Heart right ventricle (tissue), 16 donors: ENCODE measurements around the gene MYO7B. TPM values are rescaled to one million over a fixed set of nuclear protein-coding genes. Genes with fewer than 3 reads are reported as not detected.

ENCODE experiments used
- ATAC-seq, 8 donors: fragments of 200-7000 bp; cut with Tn5 transposase; one replicate each; pipeline ENCODE4 v1.9.1; 2020; ENCODE audit warnings: mild to moderate bottlenecking in 8 of 8, moderate library complexity in 8 of 8, moderate number of reproducible peaks in 1 of 8
- DNase-seq, 2 donors: peaks; one replicate each; pipeline ENCODE4 v3.0.0-alpha.2; 2020
- H3K27ac ChIP-seq, 10 donors: fragments of 200-600 bp; sonication (generic) in 2 of 10; one replicate each; pipeline versions ENCODE4 v1.5.0 to v1.8.0; 2020 to 2022; ENCODE audit warnings: mild to moderate bottlenecking in 3 of 10
- H3K27me3 ChIP-seq, 7 donors: fragments of 200-600 bp; one replicate each; pipeline ENCODE4 v1.8.0; 2021 to 2022; ENCODE audit warnings: mild to moderate bottlenecking in 2 of 7
- H3K36me3 ChIP-seq, 9 donors: fragments of 200-600 bp; sonication (generic) in 1 of 9; one replicate each; pipeline versions ENCODE4 v1.5.0 to v1.8.0; 2020 to 2022; ENCODE audit warnings: mild to moderate bottlenecking in 2 of 9
- H3K4me1 ChIP-seq, 9 donors: fragments of 200-600 bp; sonication (generic) in 1 of 9; one replicate each; pipeline versions ENCODE4 v1.5.0 to v1.8.0; 2020 to 2022; ENCODE audit warnings: mild to moderate bottlenecking in 4 of 9
- H3K4me3 ChIP-seq, 10 donors: fragments of 200-600 bp; sonication (generic) in 2 of 10; one replicate each; pipeline versions ENCODE4 v1.5.0 to v1.8.0; 2020 to 2022; ENCODE audit warnings: mild to moderate bottlenecking in 7 of 10, moderate library complexity in 2 of 10
- H3K9me3 ChIP-seq, 11 donors: fragments of 200-600 bp in 10 of 11; sonication (generic) in 2 of 11; one replicate each; pipeline versions ENCODE4 v1.5.0 to v1.8.0; 2013 to 2022; ENCODE audit warnings: mild to moderate bottlenecking in 2 of 11, control low read depth in 1 of 11, moderate library complexity in 1 of 11
- CTCF ChIP-seq, 9 donors: fragments of 200-600 bp; sonication (generic) in 2 of 9; IDR thresholded peaks; one replicate each; pipeline versions ENCODE4 v1.5.0 to v1.8.0; 2021 to 2022; ENCODE audit warnings: antibody characterized with exemption in 9 of 9, mild to moderate bottlenecking in 5 of 9, moderate library complexity in 1 of 9
- WGBS, 2 donors: extraction: QIAGEN DNeasy Blood & Tissue Kit; methylation state at CpG; one replicate each; pipeline ENCODE4 v1.1.7; 2013; ENCODE audit warnings: inconsistent platforms in 1 of 2; 5-methylcytosine and 5-hydroxymethylcytosine counted together
- intact Hi-C, 10 donors: fragments of 100-400 bp; cut with DNase I; formaldehyde crosslinking; loops; one replicate each; pipeline versions ENCODE4 v1.11.1 to v1.14.2; 2022
- polyA plus RNA-seq, 2 donors: library from polyadenylated mRNA; stranded (reverse); fragments of 200-250 nt; gene quantifications; one replicate each; pipeline ENCODE4 v1.2.3, GENCODE V29; 2013
- total RNA-seq, 10 donors: library from RNA; stranded (reverse); fragmentation: NEBNext Ultra II Directional in 3 of 10; extraction: Animal tissue kit (Norgen Biotek cat#: 25700) in 3 of 10; gene quantifications; one replicate each; pipeline versions ENCODE4 v1.2.1 to v1.2.4, GENCODE V29; 2021 to 2023
- donor health status: Arrhythmogenic right ventricular cardiomyopathy.
- donor health status: ischemic (EF 13 %, LVEDD 7.1; RV severe dilation, severe dysfunction).
- donor health status: healthy with polysubstance abuse.
- donor health status: DM: no; HTN: yes; CAD: no.
- donor health status: DM: no; HTN: no; CAD: no.
- donor health status: ischemic (EF 25% LVEDD 6.9; RV normal size, moderate dysfunction).
- donor health status: ischemic (EF 25% LVEDD 5.7; RV mildly dilated, moderate dysfunction).
- donor health status: healthy.
- donor health status: DM: yes; HTN: yes; CAD: no.
- donor health status: Ischemic cardiomyopathy.
- donor health status: ischemic (EF 35%, LVEDD 5.7; RV mildly dilated, moderate dysfunction).
- donor health status: nonischemic (EF 11% LVEDD 7.7; RV severe dilation, severe dysfunction).
- donor health status: DM: yes; HTN: yes; CAD: no.
- donor health status: PGD.
- donor health status: ischemic (EF 29% LVEDD 5.4; RV normal size, mild dysfunction).
- donor health status: nonischemic (EF 23%, LVEDD 6.1; RV moderate dilation, normal function).

The MYO7B gene
- total and polyA plus RNA-seq, 12 donors, result 0.42 to 2.3 (median 0.90) TPM

DNA sequence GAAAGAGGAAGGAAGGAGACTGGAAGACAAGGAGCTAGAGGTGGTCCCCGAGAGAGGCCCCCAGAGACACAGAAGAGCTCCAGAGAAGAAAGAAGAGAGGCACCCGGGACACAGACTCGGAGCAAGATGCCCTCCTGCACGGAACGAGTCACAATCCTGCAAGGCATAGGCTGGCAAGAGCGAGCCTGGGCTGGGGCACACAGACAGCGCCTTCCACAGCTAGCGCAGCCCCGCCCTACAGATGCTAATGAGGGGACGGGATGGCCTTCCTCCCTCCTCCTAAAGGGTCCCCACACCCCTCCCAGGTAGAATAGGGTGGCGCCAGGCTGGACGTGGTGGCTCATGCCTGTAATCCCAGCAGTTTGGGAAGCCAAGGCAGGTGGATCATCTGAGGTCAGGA lies 90.7 kb downstream of the MYO7B start:
- no peaks in the 10 kb centered on the region for H3K9me3 ChIP-seq
- no peak for DNase-seq

DNA sequence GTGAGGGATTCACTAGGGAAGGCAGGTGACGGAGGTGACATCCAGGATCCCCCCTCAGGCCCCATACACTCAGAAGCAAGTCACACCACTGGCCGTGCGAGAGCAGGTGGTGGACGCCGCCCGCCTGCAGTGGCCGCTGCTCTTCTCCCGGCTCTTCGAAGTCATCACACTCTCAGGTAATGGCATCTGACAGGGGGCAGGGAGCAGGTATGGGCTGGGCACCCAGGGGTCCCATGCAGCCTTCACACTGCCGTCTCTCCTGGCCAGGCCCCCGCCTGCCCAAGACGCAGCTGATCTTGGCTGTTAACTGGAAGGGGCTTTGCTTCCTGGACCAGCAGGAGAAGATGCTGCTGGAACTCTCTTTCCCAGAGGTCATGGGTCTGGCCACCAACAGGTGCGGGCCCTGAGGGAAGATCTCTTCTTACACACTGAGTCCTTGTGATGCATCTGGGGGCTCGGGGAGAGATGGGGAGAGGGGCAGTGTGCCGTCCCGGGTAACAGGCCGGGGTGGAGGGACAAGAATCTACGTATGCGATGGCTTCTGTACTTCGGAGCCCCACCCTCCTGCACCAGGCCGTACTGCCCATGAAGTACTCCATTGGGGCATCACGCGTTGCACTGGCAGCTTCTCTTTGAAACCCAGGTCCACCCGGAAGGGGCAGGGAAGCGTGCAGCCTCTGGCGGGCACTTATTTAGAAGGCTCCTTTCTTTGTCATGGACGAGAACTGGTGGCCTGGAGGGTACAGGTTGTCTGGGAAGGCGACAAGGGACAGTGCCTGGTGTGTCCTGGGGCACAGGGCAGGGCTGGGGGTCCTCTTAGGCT lies 91.6 kb downstream of the MYO7B start:
- TF ChIP-seq CTCF (IDR thresholded peaks at IDR 0.05), result no peak
- intact Hi-C loops, result no loop called here
- H3K9me3 ChIP-seq, result no peaks in the 10 kb centered on the region
- ATAC-seq (no peak), DNase-seq (no peak)
- H3K36me3 ChIP-seq, result no peaks in the 10 kb centered on the region
- peaks cover 5 to 35% (median 22%) of the 10 kb centered on the region in 9 donors for H3K4me1 ChIP-seq
- WGBS, 2 donors, result 84 to 85% methylated on average over 28 of the region's 28 CpGs
- peaks cover 0 to 21% (median 0%) of the 10 kb centered on the region in 7 donors for H3K27me3 ChIP-seq
- no peak overlapping the region for H3K27ac ChIP-seq
- no peak overlapping the region for H3K4me3 ChIP-seq

More for the DNA sequence above, 90.7 kb downstream of the MYO7B start:
- H3K4me3 ChIP-seq, result no peak overlapping the region
- intact Hi-C loops, result no loop called here
- no peak for ATAC-seq
- H3K27ac ChIP-seq, result no peak overlapping the region
- peaks cover 0 to 21% (median 0%) of the 10 kb centered on the region in 7 donors for H3K27me3 ChIP-seq
- 53 to 63% methylated on average over 12 of the region's 12 CpGs for WGBS, 2 donors
- H3K4me1 ChIP-seq, result peaks cover 0 to 26% (median 12%) of the 10 kb centered on the region in 9 donors
- no peaks in the 10 kb centered on the region for H3K36me3 ChIP-seq
- TF ChIP-seq CTCF (IDR thresholded peaks at IDR 0.05), result no peak

DNA sequence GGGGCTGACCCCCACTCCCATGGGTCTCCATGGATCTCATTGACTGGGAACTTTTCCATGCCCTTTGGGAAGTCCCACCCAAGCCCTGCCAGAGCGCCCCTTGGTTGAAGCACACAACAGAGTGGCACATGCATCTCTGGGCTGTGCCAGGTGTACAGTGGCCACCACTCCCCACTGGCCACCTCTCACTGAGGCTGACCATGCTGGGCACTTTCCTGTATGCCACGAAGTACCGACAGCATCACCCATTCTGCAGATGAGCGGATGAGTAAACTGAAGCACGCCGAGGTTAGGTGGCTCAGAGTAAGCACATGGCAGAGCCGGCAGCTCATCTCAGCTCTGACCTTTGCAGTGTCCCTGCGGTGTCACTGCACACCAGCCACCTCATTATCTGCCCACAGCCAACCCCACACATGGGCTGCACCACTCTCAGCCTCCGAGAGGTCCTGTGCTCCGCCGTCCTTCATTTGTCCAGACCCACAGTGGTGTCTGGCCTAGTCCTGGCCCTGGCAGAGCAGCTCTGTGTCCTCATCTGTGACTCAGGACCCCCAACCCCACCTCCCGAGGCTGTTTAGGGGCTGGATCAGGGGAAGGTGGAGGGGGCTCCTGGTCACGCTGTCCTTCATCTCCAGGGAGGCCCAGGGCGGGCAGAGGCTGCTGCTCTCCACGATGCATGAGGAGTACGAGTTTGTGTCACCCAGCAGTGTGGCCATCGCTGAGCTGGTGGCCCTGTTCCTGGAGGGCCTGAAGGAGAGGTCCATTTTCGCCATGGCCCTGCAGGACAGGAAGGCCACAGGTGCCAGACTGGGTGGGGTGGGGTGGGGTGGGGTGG lies 92.5 kb downstream of the MYO7B start:
- DNase-seq, result no peak
- Histone ChIP-seq H3K27ac (no peak overlapping the region), H3K9me3 (no peaks in the 10 kb centered on the region), H3K4me3 (no peak overlapping the region), H3K36me3 (no peaks in the 10 kb centered on the region), H3K4me1 (peaks cover 5 to 44% (median 30%) of the 10 kb centered on the region in 9 donors), H3K27me3 (peaks cover 0 to 21% (median 0%) of the 10 kb centered on the region in 7 donors)
- TF ChIP-seq CTCF (IDR thresholded peaks at IDR 0.05), result no peak
- intact Hi-C loops, result no loop called here
- no peak for ATAC-seq
- WGBS, 2 donors, result 78 to 83% methylated on average over 18 of the region's 18 CpGs

DNA sequence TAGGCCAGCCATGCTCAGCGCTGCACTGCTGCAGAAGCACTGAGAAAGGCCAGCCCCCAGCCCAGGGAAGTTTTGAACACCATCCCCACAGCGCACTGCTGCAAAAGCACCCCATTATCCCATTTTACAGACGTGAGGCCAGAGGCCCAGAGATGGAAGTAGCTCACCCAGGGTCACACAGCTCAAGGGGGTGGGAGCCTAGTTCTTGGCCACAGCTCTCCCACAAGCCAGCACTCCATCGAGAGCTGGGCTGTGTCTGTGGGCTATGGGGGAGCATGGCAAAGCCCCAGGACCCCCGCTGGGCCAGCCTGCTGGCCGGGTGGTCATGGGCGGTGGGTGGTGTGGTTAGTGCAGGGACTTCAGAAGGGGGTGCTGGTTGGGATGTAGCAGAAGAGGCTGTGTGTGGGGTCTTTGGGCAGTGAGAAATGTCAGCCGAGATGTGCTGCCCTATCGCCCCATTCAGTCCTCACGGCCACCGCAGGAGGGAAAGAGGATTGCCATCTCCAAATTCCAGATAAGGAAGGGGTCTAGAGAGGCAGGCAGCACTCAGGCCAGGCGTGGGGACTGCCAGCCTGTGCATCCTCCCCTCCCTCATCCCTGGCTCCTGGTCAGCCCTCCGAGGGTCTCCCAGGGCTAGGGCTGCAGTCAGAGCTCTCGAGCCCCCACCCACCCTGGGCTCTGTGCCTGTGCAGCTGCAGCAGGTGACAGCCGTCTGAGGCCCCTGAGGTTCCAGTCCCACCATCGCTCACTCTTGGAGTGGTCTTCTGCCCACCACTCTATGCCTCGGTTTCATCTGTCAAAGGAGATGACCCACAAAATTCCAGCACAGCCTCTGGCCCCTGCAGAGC lies 93.5 kb downstream of the MYO7B start:
- DNase-seq (no peak), ATAC-seq (no peak)
- Histone ChIP-seq H3K27ac (no peak overlapping the region), H3K4me1 (peaks cover 12 to 54% (median 40%) of the 10 kb centered on the region in 9 donors), H3K4me3 (no peak overlapping the region), H3K27me3 (peaks cover 0 to 17% (median 0%) of the 10 kb centered on the region in 7 donors), H3K36me3 (no peaks in the 10 kb centered on the region), H3K9me3 (no peaks in the 10 kb centered on the region)
- intact Hi-C loops, result no loop called here
- 52 to 63% methylated on average over 17 of the region's 17 CpGs for WGBS, 2 donors
- TF ChIP-seq CTCF (IDR thresholded peaks at IDR 0.05), result no peak
